Colonic mucosa (tissue), 4 donors: ENCODE measurements around the gene ATXN2L. TPM values are rescaled to one million over a fixed set of nuclear protein-coding genes. Genes with fewer than 3 reads are reported as not detected.

Experiments
- DNase-seq: peaks from one replicate; pipeline ENCODE4 v3.0.0-alpha.2; 2020
- H3K27ac ChIP-seq: fragments of 200-600 bp; one replicate; pipeline ENCODE4 v1.8.0; 2021
- H3K27me3 ChIP-seq: fragments of 200-600 bp; one replicate; pipeline ENCODE4 v1.8.0; 2021
- H3K36me3 ChIP-seq: fragments of 200-600 bp; one replicate; pipeline ENCODE4 v1.8.0; 2021
- H3K4me1 ChIP-seq: fragments of 200-600 bp; one replicate; pipeline ENCODE4 v1.8.0; 2021; ENCODE audit warnings: mild to moderate bottlenecking
- H3K4me3 ChIP-seq: fragments of 200-600 bp; one replicate; pipeline ENCODE4 v1.8.0; 2021
- H3K9ac ChIP-seq, 2 donors: one replicate each; pipeline ENCODE4 v1.7.0; 2013; ENCODE audit warnings: control low read depth in 2 of 2, low read depth in 2 of 2, low read length in 2 of 2
- H3K9me3 ChIP-seq: fragments of 200-600 bp; one replicate; pipeline ENCODE4 v1.8.0; 2021
- CTCF ChIP-seq: fragments of 200-600 bp; IDR thresholded peaks from one replicate; pipeline ENCODE4 v1.8.0; 2022; ENCODE audit warnings: antibody characterized with exemption, mild to moderate bottlenecking
- intact Hi-C: fragments of 100-400 bp; cut with DNase I; formaldehyde crosslinking; loops from one replicate; pipeline ENCODE4 v1.14.1; 2022
- total RNA-seq, 2 donors: library from RNA; stranded (reverse); fragmentation: NEBNext Ultra II Directional in 1 of 2; extraction: Animal tissue kit (Norgen Biotek cat#: 25700) in 1 of 2; gene quantifications; one replicate each; pipeline ENCODE4 v1.2.1, GENCODE V29; 2021
- donor health status: healthy.
- donor health status: DM: no; HTN: no; CAD: no.
- donor health status: DM: no; HTN: no; CAD: no.

Gene ATXN2L
- total RNA-seq, 2 donors from 2014 or later: 85.3 to 134 TPM

- intact Hi-C loops: loop anchor here (10.0 kb wide), 1 partner anchor 123 kb away; no protein-coding TSS in a partner anchor
These were observed 802 bp upstream of the ATXN2L start for GRCh38 chr16:28821874-28822519.

GRCh38 chr16:28823291-28823872 is 583 bp downstream of the ATXN2L start:
- H3K9me3 ChIP-seq: no peaks in the 10 kb centered on the region
- TF ChIP-seq CTCF: no peak
- peaks cover 15% of the 10 kb centered on the region for H3K4me1 ChIP-seq
- H3K27me3 ChIP-seq: no peaks in the 10 kb centered on the region
- peak overlapping the region; percentile 100 for H3K27ac ChIP-seq
- H3K36me3 ChIP-seq: peaks cover 10% of the 10 kb centered on the region
- DNase-seq: no peak
- peak overlapping the region; percentile 81 to 99 for H3K9ac ChIP-seq
- intact Hi-C loops: loop anchor here (10.0 kb wide), 1 partner anchor 121 kb away; no protein-coding TSS in a partner anchor
- peak overlapping the region; percentile 99 for H3K4me3 ChIP-seq

More at GRCh38 chr16:28821874-28822519, 802 bp upstream of the ATXN2L start:
- no peak for DNase-seq
- H3K9ac ChIP-seq: peak overlapping the region; percentile 12 to 84
- H3K4me3 ChIP-seq: peak overlapping the region; percentile 99
- peaks cover 15% of the 10 kb centered on the region for H3K4me1 ChIP-seq
- no peaks in the 10 kb centered on the region for H3K27me3 ChIP-seq
- no peak for TF ChIP-seq CTCF
- H3K36me3 ChIP-seq: peaks cover 3% of the 10 kb centered on the region
- no peaks in the 10 kb centered on the region for H3K9me3 ChIP-seq
- peak overlapping the region; percentile 100 for H3K27ac ChIP-seq

GRCh38 chr16:28823873-28824716 is 1.3 kb downstream of the ATXN2L start:
- peak overlapping the region; percentile 81 to 99 for H3K9ac ChIP-seq
- intact Hi-C loops: loop anchor here (10.0 kb wide), 1 partner anchor 121 kb away; no protein-coding TSS in a partner anchor
- TF ChIP-seq CTCF: peak; percentile 18

GRCh38 chr16:28824717-28824973 is 1.8 kb downstream of the ATXN2L start:
- Histone ChIP-seq H3K4me3 (peak overlapping the region; percentile 99), H3K36me3 (peaks cover 18% of the 10 kb centered on the region), H3K27me3 (no peaks in the 10 kb centered on the region), H3K27ac (peak overlapping the region; percentile 100), H3K4me1 (peaks cover 15% of the 10 kb centered on the region), H3K9me3 (no peaks in the 10 kb centered on the region), H3K9ac (peak overlapping the region; percentile 81 to 99)
- DNase-seq: no peak
- no peak for TF ChIP-seq CTCF
- intact Hi-C loops: loop anchor here (10.0 kb wide), 1 partner anchor 120 kb away; no protein-coding TSS in a partner anchor

More at GRCh38 chr16:28823873-28824716, 1.3 kb downstream of the ATXN2L start:
- peak overlapping the region; percentile 99 for H3K4me3 ChIP-seq
- peak; percentile 97 for DNase-seq
- H3K4me1 ChIP-seq: peaks cover 15% of the 10 kb centered on the region
- H3K27ac ChIP-seq: peak overlapping the region; percentile 100
- H3K9me3 ChIP-seq: no peaks in the 10 kb centered on the region
- H3K36me3 ChIP-seq: peaks cover 13% of the 10 kb centered on the region
- H3K27me3 ChIP-seq: no peaks in the 10 kb centered on the region

- Histone ChIP-seq H3K4me1 (peaks cover 13% of the 10 kb centered on the region), H3K9me3 (no peaks in the 10 kb centered on the region), H3K9ac (no peak overlapping the region), H3K27ac (no peak overlapping the region), H3K36me3 (peaks cover 29% of the 10 kb centered on the region), H3K27me3 (no peaks in the 10 kb centered on the region), H3K4me3 (no peak overlapping the region)
- intact Hi-C loops: loop anchor here (10.0 kb wide), 1 partner anchor 119 kb away; no protein-coding TSS in a partner anchor
- TF ChIP-seq CTCF: no peak
- DNase-seq: no peak
These were observed 3.3 kb downstream of the ATXN2L start for GRCh38 chr16:28826141-28826540.
